GM19467 (cell line): ENCODE data around the gene INTS6.
"Not testable (repeated sequence)": the region's sequence is repeated elsewhere in the genome, so short reads cannot be mapped to it uniquely, and the experiment has no call there.

ENCODE experiments used
- ATAC-seq: cut with Tn5 transposase; IDR thresholded peaks from one replicate; pipeline ENCODE4 v1.9.1; 2021; ENCODE audit warnings: mild to moderate bottlenecking, moderate library complexity; ENCODE audit not compliant: unreplicated experiment

INTS6 gene

GRCh38 chr13:51415339-51415738 is 37.5 kb downstream of the INTS6 start:
- not testable (repeated sequence) for ATAC-seq

GRCh38 chr13:51412431-51412830 is 40.4 kb downstream of the INTS6 start:
- ATAC-seq, result no peak

- no peak for ATAC-seq
Measured at GRCh38 chr13:51405176-51405575, 47.7 kb downstream of the INTS6 start.

- no peak for ATAC-seq
Measured at GRCh38 chr13:51397262-51397941, 55.4 kb downstream of the INTS6 start.

DNA sequence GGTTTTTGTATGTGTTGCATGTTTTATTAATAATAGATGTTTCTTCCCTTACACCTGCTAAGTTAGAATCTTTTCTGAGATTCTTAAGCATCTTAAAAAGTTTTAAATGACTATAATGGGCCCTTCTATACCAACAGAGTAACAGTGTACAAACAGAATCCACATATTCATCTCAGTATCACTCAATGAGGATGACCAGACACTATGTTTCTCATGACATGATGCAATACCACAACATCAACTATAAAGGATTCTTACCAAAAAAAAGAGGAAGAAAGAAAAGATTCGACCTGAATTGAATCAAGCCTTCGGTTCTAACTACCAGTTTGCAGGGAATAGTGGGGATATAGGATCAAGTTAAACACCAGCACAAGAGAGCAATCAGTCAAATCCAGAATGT is 56.5 kb downstream of the INTS6 start:
- peak; percentile 51 for ATAC-seq

- no peak for ATAC-seq
Measured at GRCh38 chr13:51394724-51395123, 58.1 kb downstream of the INTS6 start.

DNA sequence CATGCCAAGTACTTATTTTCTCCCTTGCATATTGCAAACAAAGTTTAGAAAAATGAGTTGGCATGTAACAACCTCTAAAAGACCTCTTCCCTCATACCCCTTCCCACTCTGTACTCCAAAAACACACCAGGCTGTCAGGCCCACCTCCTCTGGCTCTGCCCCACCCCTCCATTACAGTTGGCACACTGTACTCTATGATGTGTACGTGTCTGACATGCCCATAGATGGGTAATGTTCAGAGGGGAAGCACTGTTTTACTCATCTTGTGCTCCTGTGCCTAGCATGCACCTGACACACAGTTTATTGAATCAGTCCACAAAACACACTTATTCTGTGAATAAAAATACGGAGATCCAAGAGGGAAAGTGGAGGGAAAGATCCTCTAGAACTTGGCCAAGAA is 67.7 kb downstream of the INTS6 start:
- no peak for ATAC-seq

- ATAC-seq, result no peak
Measured at GRCh38 chr13:51380269-51380668, 72.6 kb downstream of the INTS6 start.

- no peak for ATAC-seq
Measured at GRCh38 chr13:51373451-51373850, 79.4 kb downstream of the INTS6 start.

DNA sequence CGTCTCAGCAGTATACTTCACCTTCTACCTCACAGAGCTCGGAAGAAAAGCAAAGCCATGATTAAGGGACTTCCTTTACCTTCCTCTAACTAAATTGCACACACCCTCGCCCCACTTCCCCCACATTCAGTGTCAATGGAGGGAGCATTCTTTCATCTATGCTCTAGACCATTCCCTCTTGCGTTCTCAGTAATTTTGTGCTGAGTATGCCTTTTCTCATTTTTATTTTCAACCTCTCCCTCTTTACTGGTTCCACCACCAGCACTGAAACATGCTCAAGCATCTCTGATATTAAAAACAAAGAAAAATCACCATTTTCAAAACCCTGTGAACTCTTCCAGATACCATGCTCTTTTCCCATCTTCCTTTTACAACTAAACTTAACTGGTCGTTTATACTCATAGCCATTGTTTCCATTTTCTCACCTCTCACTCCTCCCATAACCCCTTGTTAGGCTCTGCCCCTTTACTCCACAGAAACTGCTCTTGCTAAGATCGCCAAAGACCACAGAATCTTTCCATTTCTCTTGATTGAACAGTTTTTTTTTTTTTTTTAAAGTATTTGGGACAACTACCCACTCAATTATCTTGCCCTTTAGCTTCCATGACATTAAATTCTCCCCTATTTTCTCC is 81.0 kb downstream of the INTS6 start:
- ATAC-seq, result no peak

GRCh38 chr13:51370811-51371210 is 82.0 kb downstream of the INTS6 start:
- ATAC-seq, result no peak

GRCh38 chr13:51370116-51370515 is 82.7 kb downstream of the INTS6 start:
- no peak for ATAC-seq

- ATAC-seq, result no peak
Measured at GRCh38 chr13:51364404-51365008, 88.3 kb downstream of the INTS6 start.

GRCh38 chr13:51363625-51364024 is 89.2 kb downstream of the INTS6 start:
- no peak for ATAC-seq

GRCh38 chr13:51361106-51361505 is 91.7 kb downstream of the INTS6 start:
- ATAC-seq, result no peak

GRCh38 chr13:51360489-51360888 is 92.3 kb downstream of the INTS6 start:
- ATAC-seq, result no peak

GRCh38 chr13:51359352-51359751 is 93.5 kb downstream of the INTS6 start:
- ATAC-seq, result no peak

DNA sequence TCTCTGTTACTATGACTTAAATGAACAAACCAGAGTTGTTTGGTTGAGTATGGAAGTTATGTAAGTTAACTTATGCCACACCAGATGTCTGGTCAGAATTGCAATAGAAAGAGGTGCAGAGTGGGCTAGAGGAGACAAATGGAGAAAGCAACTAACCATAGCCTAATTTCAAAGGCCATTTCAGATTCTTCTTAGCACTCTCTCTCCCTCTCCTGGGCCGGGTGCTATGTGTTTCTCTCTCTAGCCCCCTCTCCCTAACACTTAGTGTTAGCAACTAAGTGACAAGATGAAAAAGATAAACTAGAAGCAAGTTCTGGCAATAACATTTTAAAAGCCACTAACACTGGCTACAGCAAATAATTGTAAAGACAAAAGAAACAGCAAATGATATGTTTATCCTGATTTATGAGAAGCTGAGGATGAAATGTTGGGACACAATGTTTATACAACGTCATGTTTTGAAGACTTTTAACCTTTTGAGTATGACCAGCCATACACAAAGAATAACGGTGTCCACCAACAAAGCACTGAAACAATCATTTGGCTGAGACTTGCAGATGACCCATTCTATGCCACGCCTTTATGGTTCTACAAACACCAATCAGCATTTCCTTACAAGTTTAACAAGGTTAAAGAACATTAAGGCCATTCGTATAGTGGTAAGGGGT is 94.8 kb downstream of the INTS6 start:
- no peak for ATAC-seq

- ATAC-seq, result no peak
Measured at GRCh38 chr13:51355217-51355616, 97.6 kb downstream of the INTS6 start.

- ATAC-seq, result no peak
Measured at GRCh38 chr13:51349016-51349415, 103.8 kb downstream of the INTS6 start.

GRCh38 chr13:51348069-51348967 is 104.5 kb downstream of the INTS6 start:
- ATAC-seq, result no peak
